GM10266 (cell line): ENCODE measurements around the gene AJAP1.

ENCODE experiments used
- DNase-seq: peaks from one replicate; pipeline ENCODE4 v3.0.0; 2012; ENCODE audit errors: extremely low spot score
- CTCF ChIP-seq: IDR thresholded peaks from 2 replicates; pipeline ENCODE4 v1.5.1; 2012; ENCODE audit warnings: mild to moderate bottlenecking, low read depth; ENCODE audit not compliant: control insufficient read depth, insufficient read depth; ENCODE audit errors: missing control alignments

AJAP1 gene

GRCh38 chr1:4711416-4712275 is 57.2 kb downstream of the AJAP1 start:
- peak; percentile 24 for DNase-seq
- no peak for TF ChIP-seq CTCF

- no peak for DNase-seq
- TF ChIP-seq CTCF = no peak
Measured at GRCh38 chr1:4713669-4714068, 59.3 kb downstream of the AJAP1 start.

- DNase-seq = no peak
- no peak for TF ChIP-seq CTCF
Measured at GRCh38 chr1:4716406-4716805, 62.0 kb downstream of the AJAP1 start.

DNA sequence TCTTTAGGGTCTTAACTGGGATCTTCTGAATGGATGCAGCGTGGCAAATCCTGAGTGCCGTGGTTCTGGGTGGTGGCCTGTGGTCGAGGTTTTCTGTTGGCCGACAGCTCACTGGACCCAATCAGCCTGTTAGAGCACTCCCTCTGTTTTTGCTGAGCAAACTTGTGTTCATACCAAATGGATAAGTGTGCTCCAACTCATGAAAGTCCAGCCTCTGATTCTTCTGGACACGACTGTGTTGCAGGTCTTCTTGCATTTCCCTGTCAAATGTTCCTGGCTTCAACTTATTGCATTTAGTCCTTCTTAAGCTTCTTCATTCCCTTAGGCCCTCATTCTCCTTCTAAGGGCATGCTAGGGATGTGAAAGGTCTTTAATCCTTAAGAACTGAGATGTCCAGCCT is 63.7 kb downstream of the AJAP1 start:
- no peak for DNase-seq
- TF ChIP-seq CTCF = no peak

DNA sequence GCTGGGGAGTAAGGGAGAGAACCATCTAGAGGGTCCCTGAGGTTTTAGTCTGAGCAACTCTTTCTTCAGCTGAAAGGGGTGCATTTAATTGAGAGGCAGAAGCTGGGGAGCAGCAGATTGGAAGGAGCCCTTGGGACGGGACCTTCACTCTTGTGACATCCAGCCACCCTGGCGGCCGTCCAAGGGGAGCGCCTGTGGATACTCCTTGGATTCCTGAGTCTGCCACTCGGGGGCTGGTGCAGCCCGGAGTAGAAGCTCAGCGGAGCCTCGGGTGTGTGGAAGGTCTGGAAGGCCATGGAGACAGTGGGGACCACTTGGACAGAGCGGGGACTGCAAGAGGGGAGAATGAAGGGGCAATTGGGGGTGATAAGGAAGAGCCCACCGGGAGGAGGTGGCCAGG is 68.7 kb downstream of the AJAP1 start:
- no peak for DNase-seq
- no peak for TF ChIP-seq CTCF

- TF ChIP-seq CTCF = no peak
- DNase-seq = no peak
Measured at GRCh38 chr1:4724001-4724400, 69.6 kb downstream of the AJAP1 start.

- DNase-seq = no peak
- TF ChIP-seq CTCF = no peak
Measured at GRCh38 chr1:4724695-4725250, 70.4 kb downstream of the AJAP1 start.
